Left kidney (tissue), 2 donors: ENCODE measurements around the gene EIF4EBP3. TPM values are rescaled to one million over a fixed set of nuclear protein-coding genes. Genes with fewer than 3 reads are reported as not detected.
A peak's percentile ranks its signal among the peaks of the same experiment; 100 is the strongest.

Experiments
- DNase-seq: peaks from one replicate; pipeline ENCODE4 v3.0.0-alpha.2; 2013
- polyA plus RNA-seq: library from polyadenylated mRNA; unstranded; fragments of 120-200 nt; gene quantifications from one replicate; pipeline ENCODE4 v1.2.1, GENCODE V29; 2013; ENCODE audit not compliant: insufficient read length

Gene EIF4EBP3
- polyA plus RNA-seq, 1 donor: 10.5 TPM

DNA sequence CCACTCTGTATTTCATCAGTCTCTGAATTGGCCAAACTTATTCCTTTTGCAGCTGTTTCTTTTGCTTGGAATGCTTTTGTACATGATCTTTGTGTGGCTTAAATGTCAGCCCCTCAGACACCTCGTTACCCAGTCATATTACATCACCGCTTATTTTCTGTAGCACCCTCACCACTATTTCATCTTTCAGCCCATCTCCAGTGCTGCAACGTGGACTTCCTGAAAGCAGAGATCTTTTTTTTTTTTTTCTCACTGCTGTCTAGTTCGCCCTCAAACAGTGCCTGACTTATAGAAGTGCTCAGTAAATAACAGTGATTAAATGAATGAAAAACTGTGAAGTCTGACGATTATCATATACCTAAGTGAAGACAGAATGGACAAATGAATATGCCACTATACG, 9.0 kb downstream of the EIF4EBP3 start:
- no peak for DNase-seq

DNA sequence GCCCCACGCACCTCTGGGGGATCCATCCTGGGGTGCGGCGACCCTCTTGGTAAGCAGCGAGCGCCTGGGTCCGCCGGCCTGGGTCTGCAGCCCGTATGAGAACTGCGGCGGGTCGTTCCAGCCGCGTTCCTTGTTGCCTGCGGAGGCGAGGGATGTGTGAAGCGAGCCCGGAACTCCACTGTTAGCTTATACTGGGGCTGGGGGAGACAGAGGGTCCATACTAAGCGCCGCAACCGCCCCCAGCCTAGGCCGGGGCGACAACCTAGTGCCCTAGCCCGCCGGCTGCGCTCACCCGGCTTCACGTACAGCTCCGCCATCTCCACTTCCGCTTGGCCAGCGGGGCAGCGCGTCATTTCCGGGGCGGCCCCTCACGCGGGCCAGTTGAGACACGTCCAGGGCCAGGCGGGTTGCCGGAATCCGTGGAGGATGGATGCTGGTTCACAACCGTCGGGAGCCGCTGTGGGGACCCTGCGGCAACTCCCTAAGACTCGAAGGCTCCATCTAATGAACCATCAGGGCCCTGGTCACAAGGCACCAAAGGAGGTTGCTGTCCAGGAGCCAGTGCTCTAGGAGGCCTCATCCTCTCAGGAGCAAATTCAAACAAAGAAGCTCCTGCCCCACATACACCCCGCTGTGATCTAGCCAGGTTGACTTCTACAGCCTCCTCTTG, 9.8 kb downstream of the EIF4EBP3 start, which contains the start of gene SRA1:
TSS of gene SRA1 (minus strand) at position 338 of the 670 bp plus-strand sequence. CDS start at position 317, 21 bp downstream.
- peak; percentile 89 for DNase-seq

- DNase-seq: no peak
These were observed 10.5 kb downstream of the EIF4EBP3 start for GRCh38 chr5:140557965-140558364.

- no peak for DNase-seq
These were observed 11.1 kb downstream of the EIF4EBP3 start for GRCh38 chr5:140558542-140558941.

DNA sequence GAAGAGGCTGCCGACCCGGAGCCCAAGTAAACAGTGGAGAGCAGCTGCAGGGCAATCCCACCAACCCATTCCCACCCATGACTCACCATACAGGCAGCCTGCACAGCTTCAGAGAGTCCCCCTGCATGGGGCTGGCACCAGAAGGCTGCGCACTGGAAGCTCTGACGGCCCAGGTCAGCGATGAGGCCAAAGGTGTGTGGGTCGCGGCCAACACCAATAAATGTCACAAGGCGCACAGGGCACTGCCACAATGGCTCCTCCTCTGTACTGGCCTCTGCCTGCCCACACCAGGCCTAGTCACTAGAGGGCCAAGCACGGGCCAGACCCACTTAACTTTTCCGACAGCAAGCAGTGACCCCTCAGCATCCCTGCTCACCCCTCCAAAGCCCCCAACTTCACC, 12.8 kb downstream of the EIF4EBP3 start:
- DNase-seq: no peak

GRCh38 chr5:140561753-140562523, 14.5 kb downstream of the EIF4EBP3 start:
- DNase-seq: no peak

- no peak for DNase-seq
These were observed 16.1 kb downstream of the EIF4EBP3 start for GRCh38 chr5:140563596-140563995.

GRCh38 chr5:140564196-140565023, 16.9 kb downstream of the EIF4EBP3 start, which contains the start of the genes APBB3 and SLC35A4:
TSS of gene APBB3 (minus strand) at chr5:140564598. CDS start at chr5:140564245, 353 bp downstream.
TSS of gene SLC35A4 (plus strand) at chr5:140564828. CDS start at chr5:140567170, 2,342 bp downstream.
- peak; percentile 97 for DNase-seq

GRCh38 chr5:140565024-140565779, 17.7 kb downstream of the EIF4EBP3 start:
- DNase-seq: peak; percentile 19

DNA sequence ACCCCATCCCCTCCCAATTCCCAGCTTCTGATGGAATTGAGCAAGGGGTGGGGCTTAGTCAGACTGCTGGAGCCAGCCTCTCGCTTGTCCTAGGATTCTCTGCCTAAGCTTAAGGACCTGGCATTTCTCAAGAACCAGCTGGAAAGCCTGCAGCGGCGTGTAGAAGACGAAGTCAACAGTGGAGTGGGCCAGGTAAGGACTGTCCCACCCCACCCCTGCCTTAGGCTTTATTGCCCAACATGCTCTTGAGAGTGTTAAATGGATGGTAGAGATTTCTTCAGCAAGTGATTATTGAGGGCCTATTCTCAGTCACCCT, 18.3 kb downstream of the EIF4EBP3 start:
- no peak for DNase-seq

- no peak for DNase-seq
These were observed 19.2 kb downstream of the EIF4EBP3 start for GRCh38 chr5:140566665-140567064.

GRCh38 chr5:140567136-140567818, 19.8 kb downstream of the EIF4EBP3 start:
- DNase-seq: no peak

DNA sequence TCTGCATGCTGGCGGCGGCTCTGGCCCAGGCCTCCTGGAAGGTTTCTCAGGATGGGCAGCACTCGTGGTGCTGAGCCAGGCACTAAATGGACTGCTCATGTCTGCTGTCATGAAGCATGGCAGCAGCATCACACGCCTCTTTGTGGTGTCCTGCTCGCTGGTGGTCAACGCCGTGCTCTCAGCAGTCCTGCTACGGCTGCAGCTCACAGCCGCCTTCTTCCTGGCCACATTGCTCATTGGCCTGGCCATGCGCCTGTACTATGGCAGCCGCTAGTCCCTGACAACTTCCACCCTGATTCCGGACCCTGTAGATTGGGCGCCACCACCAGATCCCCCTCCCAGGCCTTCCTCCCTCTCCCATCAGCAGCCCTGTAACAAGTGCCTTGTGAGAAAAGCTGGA, 20.4 kb downstream of the EIF4EBP3 start:
- no peak for DNase-seq

- no peak for DNase-seq
These were observed 21.1 kb downstream of the EIF4EBP3 start for GRCh38 chr5:140568443-140569063.

- no peak for DNase-seq
These were observed 21.7 kb downstream of the EIF4EBP3 start for GRCh38 chr5:140569197-140569596.

DNA sequence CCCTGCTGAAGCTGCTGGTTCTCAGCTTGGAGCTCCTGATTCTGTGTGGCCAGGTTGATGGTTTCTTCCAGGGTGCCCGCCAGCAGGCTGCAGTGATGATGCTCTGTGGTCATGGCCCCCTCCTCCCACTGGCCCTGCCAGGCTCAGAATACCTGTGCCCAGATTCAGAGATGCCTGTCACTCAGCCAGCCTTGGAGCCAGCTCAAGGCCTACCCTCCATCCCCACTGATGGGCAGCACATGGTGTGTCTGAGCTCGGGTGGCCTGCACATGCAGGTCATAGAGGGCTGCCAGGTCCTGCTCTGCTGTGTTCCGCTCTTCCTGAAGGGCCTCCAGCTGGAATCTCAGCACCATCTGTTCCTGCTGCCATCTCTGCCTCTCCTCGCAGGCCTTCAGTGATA, 22.6 kb downstream of the EIF4EBP3 start:
- DNase-seq: no peak

DNA sequence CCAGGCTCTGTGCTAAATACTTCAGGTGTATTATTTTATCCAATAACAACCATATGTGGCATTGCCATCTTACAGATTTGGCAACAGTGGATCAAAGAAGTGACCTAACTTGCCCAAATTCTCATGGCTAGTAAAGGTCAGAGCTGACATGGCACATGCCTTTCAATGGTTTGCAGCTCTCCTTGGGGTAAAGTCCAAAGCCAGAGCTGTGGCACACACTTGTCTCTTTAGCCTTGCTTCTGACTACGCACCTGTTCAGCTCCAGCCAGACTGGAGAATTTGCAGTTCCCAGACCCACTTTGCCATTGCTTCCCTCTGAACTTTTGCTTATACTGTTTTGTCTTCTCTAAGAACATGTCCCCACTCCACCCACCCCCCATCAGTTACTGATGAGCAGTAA, 23.0 kb downstream of the EIF4EBP3 start:
- DNase-seq: no peak

GRCh38 chr5:140571105-140571504, 23.6 kb downstream of the EIF4EBP3 start:
- DNase-seq: no peak

DNA sequence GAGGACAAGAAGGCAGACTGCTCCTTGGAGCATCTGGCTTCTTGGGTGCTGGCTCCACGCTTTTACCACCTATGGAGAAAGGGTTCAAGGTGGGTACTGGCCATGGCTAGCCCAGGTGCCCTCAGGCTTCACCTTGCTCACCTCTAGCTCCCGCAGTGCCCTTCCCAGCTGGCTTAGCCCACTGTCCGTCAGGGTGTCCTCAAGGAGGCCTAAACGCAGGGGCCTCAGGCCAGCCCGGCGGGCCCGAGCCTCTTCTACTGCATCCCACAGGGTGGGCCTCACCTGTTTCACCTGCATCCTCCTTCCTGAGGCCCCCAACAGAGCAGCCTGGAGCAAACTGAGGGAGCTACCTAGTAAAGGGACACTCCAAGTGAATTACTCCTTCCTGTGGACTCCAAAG, 26.2 kb downstream of the EIF4EBP3 start:
- DNase-seq: no peak

DNA sequence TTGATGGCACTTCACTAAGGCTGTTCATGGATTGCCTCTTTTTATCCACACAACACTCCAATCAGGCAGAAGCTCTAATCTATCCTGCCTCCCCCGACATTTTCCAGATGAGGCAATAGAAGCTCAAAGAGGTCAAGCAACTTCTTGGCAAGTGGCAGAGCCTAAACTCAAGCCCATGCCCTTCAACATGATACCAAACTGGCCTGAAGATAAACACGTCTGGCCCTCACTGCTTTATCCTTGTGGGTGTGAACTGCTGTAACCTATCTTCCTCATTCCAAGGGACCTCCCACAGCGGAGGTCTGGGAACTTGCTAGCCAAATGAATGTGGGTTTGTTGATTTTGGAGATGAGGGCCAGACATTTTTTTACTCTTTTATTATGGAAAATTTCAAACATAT, 26.7 kb downstream of the EIF4EBP3 start:
- DNase-seq: no peak

DNA sequence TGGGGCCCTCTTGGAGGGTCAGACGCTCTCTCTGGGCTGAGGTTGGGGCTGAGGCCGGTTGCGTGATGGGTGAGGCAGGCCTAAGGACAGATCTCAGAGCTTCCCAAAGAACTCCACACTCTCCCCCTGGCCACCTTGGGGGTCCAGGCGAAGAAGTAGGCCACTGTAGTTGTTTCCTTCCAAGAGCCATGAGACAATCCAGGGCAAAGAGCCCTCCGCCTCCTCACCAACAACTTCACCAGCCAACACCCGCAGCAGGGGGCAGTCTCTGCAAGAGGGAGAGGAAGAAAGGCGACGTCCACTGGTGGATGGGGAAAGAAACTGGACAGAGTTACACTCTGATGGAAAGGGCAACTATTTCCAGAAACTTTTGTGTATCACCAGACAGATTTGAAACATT, 27.8 kb downstream of the EIF4EBP3 start:
- DNase-seq: no peak
